Measurements from ENCODE around the gene ISOC1. TPM values are rescaled to one million over a fixed set of nuclear protein-coding genes. Genes with fewer than 3 reads are reported as not detected.

ISOC1 gene
- polyA plus RNA-seq, 1 donor from 2014 or later: 34.0 TPM

DNA sequence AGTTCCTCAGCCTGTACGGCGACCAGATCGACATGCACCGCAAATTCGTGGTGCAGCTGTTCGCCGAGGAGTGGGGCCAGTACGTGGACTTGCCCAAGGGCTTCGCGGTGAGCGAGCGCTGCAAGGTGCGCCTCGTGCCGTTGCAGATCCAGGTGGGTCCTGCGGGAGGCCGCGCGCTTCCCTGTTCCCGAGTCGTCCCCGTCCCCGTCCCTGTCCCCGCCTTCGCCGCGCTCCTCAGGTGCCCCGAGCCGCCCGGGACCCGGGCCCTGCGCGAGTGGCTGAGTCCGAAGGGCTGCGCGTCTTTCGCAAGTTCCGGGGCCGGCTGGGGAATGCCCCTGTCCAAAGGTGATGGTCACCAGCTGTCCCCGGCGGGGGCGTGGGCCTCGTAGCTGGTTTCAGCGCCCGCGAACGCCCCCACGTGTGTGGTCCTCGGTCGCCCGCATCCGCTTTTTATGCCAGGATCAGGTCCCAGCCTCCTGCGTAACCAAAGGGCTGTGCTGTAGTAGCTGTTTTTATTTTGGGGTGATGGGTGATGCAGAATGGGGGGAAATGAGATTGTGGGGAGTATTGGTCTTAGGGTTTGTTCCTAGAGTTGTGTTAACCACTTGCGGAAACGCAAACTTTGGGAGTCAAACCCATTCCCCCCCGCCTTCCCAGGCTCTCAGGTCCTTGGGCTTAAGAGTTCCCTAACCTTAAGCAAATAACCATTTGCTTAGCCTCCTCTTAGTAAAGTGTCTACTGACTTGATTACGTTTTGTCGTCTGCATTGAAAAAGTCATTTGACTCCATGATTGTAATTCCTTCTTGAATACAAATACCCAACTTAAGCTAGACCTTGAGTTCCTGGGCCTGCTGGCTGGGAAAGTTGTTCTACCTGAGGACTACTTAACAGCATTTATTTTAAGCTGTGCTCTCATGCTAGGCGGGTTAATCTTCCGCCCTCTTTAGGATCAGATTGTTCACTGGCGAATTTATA lies 663 bp downstream of the ISOC1 start:
- TF ChIP-seq TAF1 (IDR thresholded peaks at IDR 0.05; ENCODE audit: low read depth): no peak
- peak; percentile 19 for TF ChIP-seq SMC3 (conservative IDR thresholded peaks at IDR 0.05; ENCODE audit: poor library complexity)
- peak; percentile 27 for TF ChIP-seq RAD21 (conservative IDR thresholded peaks at IDR 0.05)
- no peak for TF ChIP-seq EP300 (conservative IDR thresholded peaks at IDR 0.05; ENCODE audit: poor library complexity, severe bottlenecking)
- TF ChIP-seq, protein P1, sequence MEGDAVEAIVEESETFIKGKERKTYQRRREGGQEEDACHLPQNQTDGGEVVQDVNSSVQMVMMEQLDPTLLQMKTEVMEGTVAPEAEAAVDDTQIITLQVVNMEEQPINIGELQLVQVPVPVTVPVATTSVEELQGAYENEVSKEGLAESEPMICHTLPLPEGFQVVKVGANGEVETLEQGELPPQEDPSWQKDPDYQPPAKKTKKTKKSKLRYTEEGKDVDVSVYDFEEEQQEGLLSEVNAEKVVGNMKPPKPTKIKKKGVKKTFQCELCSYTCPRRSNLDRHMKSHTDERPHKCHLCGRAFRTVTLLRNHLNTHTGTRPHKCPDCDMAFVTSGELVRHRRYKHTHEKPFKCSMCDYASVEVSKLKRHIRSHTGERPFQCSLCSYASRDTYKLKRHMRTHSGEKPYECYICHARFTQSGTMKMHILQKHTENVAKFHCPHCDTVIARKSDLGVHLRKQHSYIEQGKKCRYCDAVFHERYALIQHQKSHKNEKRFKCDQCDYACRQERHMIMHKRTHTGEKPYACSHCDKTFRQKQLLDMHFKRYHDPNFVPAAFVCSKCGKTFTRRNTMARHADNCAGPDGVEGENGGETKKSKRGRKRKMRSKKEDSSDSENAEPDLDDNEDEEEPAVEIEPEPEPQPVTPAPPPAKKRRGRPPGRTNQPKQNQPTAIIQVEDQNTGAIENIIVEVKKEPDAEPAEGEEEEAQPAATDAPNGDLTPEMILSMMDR (IDR thresholded peaks at IDR 0.05; ENCODE audit: poor library complexity, severe bottlenecking): peak; percentile 53
- peak; percentile 65 for TF ChIP-seq MXI1 (conservative IDR thresholded peaks at IDR 0.05; ENCODE audit: poor library complexity, severe bottlenecking)
- TF ChIP-seq EZH2 (IDR thresholded peaks at IDR 0.05; ENCODE audit: borderline replicate concordance, insufficient read depth, low read length, poor library complexity, severe bottlenecking): no peak
- TF ChIP-seq REST (IDR thresholded peaks at IDR 0.05; ENCODE audit: borderline replicate concordance): no peak
- TF ChIP-seq POLR2AphosphoS5 (IDR thresholded peaks at IDR 0.05): peak; percentile 31
- H3F3A ChIP-seq (ENCODE audit: insufficient read depth, low read length, poor library complexity, severe bottlenecking): peaks cover 3% of the 10 kb centered on the region
- no peaks in the 10 kb centered on the region for H3K9me2 ChIP-seq (ENCODE audit: insufficient read depth, low read length)
- no peaks in the 10 kb centered on the region for H3K27me3 ChIP-seq (ENCODE audit: insufficient read depth, low read depth, low read length)
- peak overlapping the region; percentile 59 for H3K4me2 ChIP-seq (ENCODE audit: low read length)
- no peaks in the 10 kb centered on the region for H3K9me3 ChIP-seq (ENCODE audit: low read length)
- H3K4me3 ChIP-seq (ENCODE audit: low read length): peak overlapping the region; percentile 90
- H3K79me2 ChIP-seq (replicated peaks; ENCODE audit: insufficient read depth, low read length): no peaks in the 10 kb centered on the region
- no peaks in the 10 kb centered on the region for H4K20me1 ChIP-seq (ENCODE audit: insufficient read depth)
- peak overlapping the region; percentile 53 for H3K27ac ChIP-seq (ENCODE audit: low read length)
- H3K9ac ChIP-seq (ENCODE audit: low read length): peak overlapping the region; percentile 65
- H2AFZ ChIP-seq (ENCODE audit: low read depth, low read length): peak overlapping the region; percentile 81
- no peaks in the 10 kb centered on the region for H3K36me3 ChIP-seq (ENCODE audit: insufficient read depth, low read length)

GRCh38 chr5:129096382-129096991 lies 1.9 kb downstream of the ISOC1 start:
- Histone ChIP-seq H3K9me3 (ENCODE audit: low read length) (no peaks in the 10 kb centered on the region), H2AFZ (ENCODE audit: low read depth, low read length) (no peak overlapping the region), H3K27me3 (ENCODE audit: insufficient read depth, low read depth, low read length) (no peaks in the 10 kb centered on the region), H3K4me3 (ENCODE audit: low read length) (peak overlapping the region; percentile 90), H3K36me3 (ENCODE audit: insufficient read depth, low read length) (no peaks in the 10 kb centered on the region), H3K4me2 (ENCODE audit: low read length) (no peak overlapping the region), H3K79me2 (replicated peaks; ENCODE audit: insufficient read depth, low read length) (no peaks in the 10 kb centered on the region), H3K27ac (ENCODE audit: low read length) (no peak overlapping the region), H3K9me2 (ENCODE audit: insufficient read depth, low read length) (no peaks in the 10 kb centered on the region), H3F3A (ENCODE audit: insufficient read depth, low read length, poor library complexity, severe bottlenecking) (peaks cover 3% of the 10 kb centered on the region), H3K9ac (ENCODE audit: low read length) (no peak overlapping the region), H4K20me1 (ENCODE audit: insufficient read depth) (no peaks in the 10 kb centered on the region)
- TF ChIP-seq, protein P1 (IDR thresholded peaks at IDR 0.05; ENCODE audit: poor library complexity, severe bottlenecking): peak; percentile 25
- no peak for TF ChIP-seq EZH2 (IDR thresholded peaks at IDR 0.05; ENCODE audit: borderline replicate concordance, insufficient read depth, low read length, poor library complexity, severe bottlenecking)

All from neural cell (in vitro differentiated cells).